ENCODE measurements around the gene R3HCC1L.

Gene R3HCC1L

GRCh38 chr10:98134431-98135221 lies at the start of gene R3HCC1L:
Gene R3HCC1L (plus strand): TSS chr10:98134657. CDS start chr10:98208115, 73,458 bp downstream.
- peak; percentile 85 for DNase-seq

- DNase-seq = no peak
Observed at GRCh38 chr10:98085238-98085637, 49.2 kb upstream of the R3HCC1L start.

GRCh38 chr10:98086837-98087708 lies 47.4 kb upstream of the R3HCC1L start:
- DNase-seq = no peak

- peak; percentile 2 for DNase-seq
Observed at GRCh38 chr10:98088186-98088971, 46.1 kb upstream of the R3HCC1L start.

GRCh38 chr10:98090822-98091221 lies 43.6 kb upstream of the R3HCC1L start:
- no peak for DNase-seq

- DNase-seq = no peak
Observed at GRCh38 chr10:98096316-98096715, 38.1 kb upstream of the R3HCC1L start.

GRCh38 chr10:98096731-98097130 lies 37.7 kb upstream of the R3HCC1L start:
- no peak for DNase-seq

- DNase-seq = no peak
Observed at GRCh38 chr10:98097175-98097574, 37.3 kb upstream of the R3HCC1L start.

- no peak for DNase-seq
Observed at GRCh38 chr10:98097616-98098015, 36.8 kb upstream of the R3HCC1L start.

GRCh38 chr10:98098247-98098646 lies 36.2 kb upstream of the R3HCC1L start:
- DNase-seq = no peak

DNA sequence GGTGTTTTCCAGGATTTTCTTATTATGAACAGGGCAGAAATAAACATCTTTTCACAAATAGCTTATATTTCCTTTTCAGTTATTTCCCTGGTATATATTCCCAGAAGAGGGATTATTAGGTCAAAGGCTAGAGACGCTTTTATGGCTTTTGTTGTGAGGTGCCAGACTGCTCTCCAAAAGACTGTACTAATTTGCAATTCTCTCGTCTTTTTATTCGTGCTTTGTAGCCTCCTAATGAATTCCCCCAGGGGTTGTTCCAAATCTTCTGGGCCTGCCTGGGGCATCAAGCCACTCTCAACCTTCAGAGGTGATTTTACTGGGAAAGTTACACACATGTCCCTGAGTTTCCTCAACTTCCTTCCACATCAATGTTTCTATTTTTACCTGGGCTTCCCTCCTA lies 34.0 kb upstream of the R3HCC1L start:
- no peak for DNase-seq

DNA sequence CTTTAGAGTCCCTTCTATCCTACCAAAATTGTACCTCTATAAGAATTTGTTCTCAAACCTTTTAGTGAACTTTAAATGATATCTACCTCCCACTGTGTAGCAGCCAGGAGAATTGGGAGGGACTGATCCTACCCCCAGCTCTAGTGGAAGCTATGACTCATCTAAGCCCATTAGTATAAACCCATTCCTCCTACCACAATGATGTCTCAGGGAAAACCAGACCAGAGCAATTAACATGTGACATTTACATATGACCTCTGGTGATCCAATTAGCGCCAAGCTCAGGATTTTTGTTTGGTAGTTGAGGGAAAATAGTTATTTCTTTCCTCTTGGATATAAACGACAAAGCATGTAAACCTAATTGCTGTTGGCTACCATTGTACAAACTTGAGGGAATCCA lies 33.1 kb upstream of the R3HCC1L start:
- DNase-seq = no peak

- DNase-seq = no peak
Observed at GRCh38 chr10:98104125-98104524, 30.3 kb upstream of the R3HCC1L start.

DNA sequence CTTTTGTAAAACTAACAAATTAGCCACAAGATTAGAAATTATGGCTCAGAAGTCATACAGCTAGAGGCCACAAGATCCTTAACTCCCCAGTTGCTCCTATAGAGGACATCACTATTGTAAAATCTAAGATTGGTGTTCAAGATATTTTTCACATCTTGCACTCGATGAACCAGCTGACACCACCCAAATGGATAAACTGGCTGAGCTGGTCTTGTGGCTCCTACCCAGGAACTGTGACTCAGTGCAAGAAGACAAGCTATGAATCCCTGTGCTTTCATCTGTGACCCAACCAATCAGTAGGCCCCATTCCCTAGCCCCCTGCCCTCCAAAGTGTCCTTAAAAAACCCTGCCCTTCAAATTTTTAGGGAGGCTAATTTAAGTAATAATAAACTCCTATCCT lies 27.9 kb upstream of the R3HCC1L start:
- no peak for DNase-seq

GRCh38 chr10:98107644-98108430 lies 26.6 kb upstream of the R3HCC1L start:
- no peak for DNase-seq

- DNase-seq = no peak
Observed at GRCh38 chr10:98110356-98110755, 24.1 kb upstream of the R3HCC1L start.

DNA sequence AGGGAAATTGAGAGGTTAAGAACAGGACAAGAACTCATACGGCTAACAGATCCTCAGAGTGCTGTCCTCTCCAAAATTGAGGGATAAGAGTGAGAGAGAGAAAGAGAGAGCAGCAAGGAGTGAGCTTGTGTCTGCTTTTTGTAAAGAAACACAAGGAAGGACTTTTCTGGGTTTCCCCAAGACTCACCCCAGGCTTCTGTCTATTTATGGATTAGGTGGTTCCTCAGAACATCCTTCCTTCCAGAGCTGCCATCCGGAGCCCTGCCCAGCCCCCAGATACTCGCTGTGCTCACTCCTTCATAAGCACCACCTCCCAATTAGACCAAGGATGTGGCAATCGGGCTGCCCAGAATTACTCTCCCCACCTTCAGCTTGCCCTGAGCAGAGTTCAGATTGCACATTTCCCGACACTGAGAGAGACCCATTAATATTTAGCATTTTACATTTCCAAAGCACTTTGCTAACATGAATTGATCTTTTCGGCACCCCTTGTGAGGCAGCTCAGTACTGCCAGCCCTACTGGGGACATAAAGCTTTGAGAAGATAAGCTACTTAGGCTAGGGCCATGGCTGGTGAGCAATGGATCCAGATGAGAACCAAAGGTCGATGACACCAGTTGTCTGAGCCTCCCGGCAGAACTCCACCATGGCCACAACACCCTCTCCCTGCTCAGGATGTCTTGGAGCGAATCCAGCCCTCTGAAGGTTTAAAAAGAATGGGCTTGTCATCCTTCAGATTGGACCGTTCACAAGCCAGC lies 19.2 kb upstream of the R3HCC1L start:
- DNase-seq = no peak

- no peak for DNase-seq
Observed at GRCh38 chr10:98119891-98120290, 14.6 kb upstream of the R3HCC1L start.

- no peak for DNase-seq
Observed at GRCh38 chr10:98125940-98126631, 8.4 kb upstream of the R3HCC1L start.

- no peak for DNase-seq
Observed at GRCh38 chr10:98128802-98129201, 5.7 kb upstream of the R3HCC1L start.

- DNase-seq = peak; percentile 8
Observed at GRCh38 chr10:98131619-98132018, 2.8 kb upstream of the R3HCC1L start.

All from fibroblast of upper back skin (primary cell).